Fibroblast of lung (primary cell): ENCODE results near the gene NES. TPM values are rescaled to one million over a fixed set of nuclear protein-coding genes. Genes with fewer than 3 reads are reported as not detected.

ENCODE experiments used
- DNase-seq, 2 donors: peaks; one replicate each; pipeline versions ENCODE4 v3.0.0 to v3.0.0-alpha.2; 2010; ENCODE audit warnings: low read depth in 2 of 2
- H2AFZ ChIP-seq: 2 replicates; pipeline ENCODE4 v1.5.1; 2012; ENCODE audit warnings: low read length, control low read depth, inconsistent platforms
- H3K27ac ChIP-seq: 2 replicates; pipeline ENCODE4 v1.5.1; 2011; ENCODE audit warnings: low read length, control low read depth; ENCODE audit not compliant: insufficient read depth
- H3K27me3 ChIP-seq: 2 replicates; pipeline ENCODE4 v1.5.1; 2011; ENCODE audit warnings: mild to moderate bottlenecking, low read length; ENCODE audit not compliant: control insufficient read depth, insufficient read depth
- H3K36me3 ChIP-seq: 2 replicates; pipeline ENCODE4 v1.5.1; 2011; ENCODE audit warnings: low read length; ENCODE audit not compliant: control insufficient read depth, insufficient read depth
- H3K4me1 ChIP-seq: 2 replicates; pipeline ENCODE4 v1.5.1; 2011; ENCODE audit warnings: low read length; ENCODE audit not compliant: control insufficient read depth, insufficient read depth; ENCODE audit errors: extremely low read depth
- H3K4me2 ChIP-seq: 2 replicates; pipeline ENCODE4 v1.5.1; 2011; ENCODE audit warnings: low read length, control low read depth; ENCODE audit not compliant: insufficient read depth; ENCODE audit errors: extremely low read depth
- H3K4me3 ChIP-seq, 4 experiments: fragments of 200-600 bp in 1 of 4; sonication (generic) in 1 of 4; replicated peaks in 1 of 4; 2 replicates each; pipeline ENCODE4 v1.5.1; 2011 to 2016; ENCODE audit warnings: low read length in 4 of 4, low read depth in 3 of 4, mild to moderate bottlenecking in 3 of 4, control low read depth in 2 of 4, inconsistent platforms in 1 of 4, mixed read lengths in 1 of 4; ENCODE audit not compliant: insufficient read depth in 1 of 4; ENCODE audit errors: control extremely low read depth in 1 of 4
- H3K79me2 ChIP-seq: 2 replicates; pipeline ENCODE4 v1.5.1; 2012; ENCODE audit warnings: mild to moderate bottlenecking, low read length, inconsistent platforms; ENCODE audit not compliant: control insufficient read depth, insufficient read depth
- H3K9ac ChIP-seq: 2 replicates; pipeline ENCODE4 v1.5.1; 2011; ENCODE audit warnings: mild to moderate bottlenecking, low read length, control low read depth; ENCODE audit not compliant: insufficient read depth
- H3K9me3 ChIP-seq: 2 replicates; pipeline ENCODE4 v1.5.1; 2012; ENCODE audit warnings: low read depth, low read length; ENCODE audit not compliant: control insufficient read depth, insufficient read depth
- H4K20me1 ChIP-seq: 2 replicates; pipeline ENCODE4 v1.5.1; 2011; ENCODE audit warnings: low read length; ENCODE audit not compliant: control insufficient read depth, insufficient read depth; ENCODE audit errors: extremely low read depth
- CTCF ChIP-seq, 2 donors: IDR thresholded peaks in 1 of 2; conservative IDR thresholded peaks in 1 of 2; 1 replicate in 1 of 2; 2 replicates in 1 of 2; pipeline ENCODE4 v1.5.1; 2011 to 2012; ENCODE audit warnings: low read length in 2 of 2, control low read depth in 1 of 2, inconsistent platforms in 1 of 2, low read depth in 1 of 2, mild to moderate bottlenecking in 1 of 2
- EZH2 ChIP-seq: IDR thresholded peaks from 2 replicates; pipeline ENCODE4 v1.5.1; 2012; ENCODE audit warnings: low read length, control low read depth, mild to moderate bottlenecking; ENCODE audit errors: missing control alignments
- polyA plus RNA-seq, 2 donors: library from polyadenylated mRNA; depleted of rRNA in 1 of 2; stranded (reverse) in 1 of 2; unstranded in 1 of 2; fragments of >200 nt; gene quantifications; 2 replicates each; pipeline ENCODE4 v1.2.1, GENCODE V29; 2011 to 2012; ENCODE audit warnings: missing spikeins in 1 of 2
- total RNA-seq: library from RNA; depleted of rRNA; stranded (reverse); fragments of >200 nt; gene quantifications from 2 replicates; pipeline ENCODE4 v1.2.1, GENCODE V29; 2014

NES gene
- total and polyA plus RNA-seq, 2 donors (not counting 1 experiment from before 2014, with no cell fraction given): 34.6 to 87.4 TPM

DNA sequence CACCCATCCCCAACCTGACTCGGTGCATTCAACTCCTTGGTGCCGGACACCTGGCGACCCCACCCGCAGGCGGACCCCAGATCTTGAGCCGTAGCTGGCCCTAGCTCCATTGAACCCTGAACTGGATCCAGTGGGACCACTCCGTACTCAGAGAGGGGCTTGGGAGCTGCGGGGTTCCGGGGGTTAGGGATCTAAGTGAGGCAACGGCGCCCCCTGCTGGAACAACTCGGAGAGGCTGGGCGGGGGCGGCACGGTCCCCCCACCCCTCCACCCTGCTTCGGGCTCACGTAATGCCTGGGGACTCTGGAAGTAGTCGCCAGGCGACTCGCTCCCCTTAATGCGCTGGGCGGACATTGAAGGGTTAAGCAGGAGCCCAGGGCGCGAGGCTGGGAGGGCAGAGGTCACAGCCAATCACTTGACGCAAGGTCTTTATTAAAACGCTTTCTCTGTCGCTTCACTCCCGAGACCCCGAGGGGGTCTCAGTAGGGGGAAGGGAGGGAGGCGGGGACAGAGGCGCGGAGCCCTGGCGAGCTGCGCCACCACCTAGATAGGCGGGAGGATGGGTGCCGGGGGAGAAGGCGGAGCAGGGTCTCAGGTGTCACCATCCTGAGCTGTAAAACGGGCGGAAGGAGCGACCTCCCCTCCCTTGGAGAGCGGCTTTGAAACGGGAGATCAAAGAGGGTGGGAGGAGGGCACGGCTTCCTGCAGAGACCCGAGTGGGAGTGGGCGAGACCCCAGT lies 28.9 kb upstream of the NES start:
- peak; percentile 56 to 75 for DNase-seq

GRCh38 chr1:156705321-156705917 lies 28.2 kb upstream of the NES start, which contains the start of gene CRABP2:
Gene CRABP2 (minus strand): TSS chr1:156705583. CDS start chr1:156705446, 137 bp downstream.
- H4K20me1 ChIP-seq: no peaks in the 10 kb centered on the region
- DNase-seq: peak; percentile 37 to 56
- H3K27ac ChIP-seq: peak within 1 kb of the TSS; percentile 63
- no peaks in the 10 kb centered on the region for H3K27me3 ChIP-seq
- peak within 1 kb of the TSS; percentile 59 for H3K4me2 ChIP-seq
- H3K9me3 ChIP-seq: no peaks in the 10 kb centered on the region
- H3K4me3 ChIP-seq: peak within 1 kb of the TSS; percentile 37 to 69 (median 52)
- peak within 1 kb of the TSS; percentile 56 for H2AFZ ChIP-seq
- no peak for TF ChIP-seq EZH2
- no peak for TF ChIP-seq CTCF (conservative IDR thresholded peaks at IDR 0.05 in 1 of 2, IDR thresholded peaks at IDR 0.05 in 1 of 2; ENCODE audit: low read depth in 1 of 2, low read length in 2 of 2)
- peak within 1 kb of the TSS; percentile 48 for H3K9ac ChIP-seq
- peaks cover 39% of the 10 kb centered on the region for H3K4me1 ChIP-seq
- no peaks in the 10 kb centered on the region for H3K79me2 ChIP-seq
- H3K36me3 ChIP-seq: peaks cover 6% of the 10 kb centered on the region

More for the DNA sequence above, 28.9 kb upstream of the NES start:
- TF ChIP-seq CTCF (conservative IDR thresholded peaks at IDR 0.05 in 1 of 2, IDR thresholded peaks at IDR 0.05 in 1 of 2; ENCODE audit: low read depth in 1 of 2, low read length in 2 of 2): peak; percentile 66 to 74
- TF ChIP-seq EZH2: no peak
- Histone ChIP-seq H3K27ac (peak overlapping the region; percentile 63), H4K20me1 (no peaks in the 10 kb centered on the region), H3K27me3 (no peaks in the 10 kb centered on the region), H3K79me2 (no peaks in the 10 kb centered on the region), H2AFZ (peak overlapping the region; percentile 56), H3K9me3 (no peaks in the 10 kb centered on the region), H3K9ac (peak overlapping the region; percentile 34), H3K4me2 (peak overlapping the region; percentile 59), H3K4me3 (peak overlapping the region; percentile 37 to 69 (median 52)), H3K36me3 (peaks cover 4% of the 10 kb centered on the region), H3K4me1 (peaks cover 42% of the 10 kb centered on the region)

DNA sequence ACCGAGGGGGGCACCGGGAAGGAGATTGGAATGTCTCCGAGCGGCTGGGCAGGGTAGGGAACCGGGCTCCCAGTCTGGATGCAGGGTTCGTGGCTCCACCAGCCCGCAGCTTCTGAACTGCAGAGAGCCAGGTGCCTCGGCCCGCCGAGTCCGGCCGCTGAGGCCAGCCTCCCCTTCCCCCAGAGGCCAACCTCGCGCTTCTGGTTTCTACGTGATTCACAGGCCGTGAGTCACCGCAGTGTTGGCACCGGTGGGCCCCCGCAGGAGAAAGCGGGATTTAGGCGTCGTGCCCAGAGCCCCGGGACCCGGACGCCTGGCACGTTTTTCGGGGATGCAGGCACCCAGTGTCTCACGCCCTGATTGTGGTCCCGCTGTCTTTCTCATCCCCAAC lies 27.7 kb upstream of the NES start:
- Histone ChIP-seq H3K9ac (peak overlapping the region; percentile 48), H2AFZ (no peak overlapping the region), H3K79me2 (no peaks in the 10 kb centered on the region), H4K20me1 (no peaks in the 10 kb centered on the region), H3K36me3 (peaks cover 8% of the 10 kb centered on the region), H3K4me1 (peaks cover 35% of the 10 kb centered on the region), H3K27ac (peak overlapping the region; percentile 54), H3K27me3 (no peaks in the 10 kb centered on the region), H3K4me3 (peak overlapping the region; percentile 37 to 69 (median 52)), H3K9me3 (no peaks in the 10 kb centered on the region), H3K4me2 (peak overlapping the region; percentile 59)
- DNase-seq: peak; percentile 67 to 72
- TF ChIP-seq EZH2 (no peak), CTCF (conservative IDR thresholded peaks at IDR 0.05 in 1 of 2, IDR thresholded peaks at IDR 0.05 in 1 of 2; ENCODE audit: low read depth in 1 of 2, low read length in 2 of 2) (no peak)
